Ovary (tissue), 9 donors: ENCODE data around the gene MAPK7. TPM values are rescaled to one million over a fixed set of nuclear protein-coding genes. Genes with fewer than 3 reads are reported as not detected.

Experiments
- DNase-seq, 5 donors: peaks; one replicate each; pipeline ENCODE4 v3.0.0-alpha.2; 2019 to 2020
- H3K27ac ChIP-seq, 2 donors: fragments of 200-600 bp; one replicate each; pipeline versions ENCODE4 v1.5.1 to v1.8.0; 2019 to 2022
- H3K27me3 ChIP-seq: fragments of 200-600 bp; one replicate; pipeline ENCODE4 v1.8.0; 2022
- H3K36me3 ChIP-seq: fragments of 200-600 bp; sonication (generic); one replicate; pipeline ENCODE4 v1.5.1; 2019
- H3K4me1 ChIP-seq: one replicate; pipeline ENCODE4 v1.8.1; 2013; ENCODE audit warnings: mild to moderate bottlenecking, moderate library complexity; ENCODE audit not compliant: insufficient read depth
- H3K4me3 ChIP-seq: fragments of 200-600 bp; sonication (generic); one replicate; pipeline ENCODE4 v1.5.1; 2017
- H3K9me3 ChIP-seq, 2 donors: fragments of 200-600 bp in 1 of 2; sonication (generic) in 1 of 2; one replicate each; pipeline versions ENCODE4 v1.5.1 to v1.8.1; 2013 to 2019; ENCODE audit warnings: mild to moderate bottlenecking in 1 of 2, moderate library complexity in 1 of 2
- EP300 ChIP-seq: sonication (generic); formaldehyde crosslinking; IDR thresholded peaks from one replicate; pipeline ENCODE4 v1.6.1; 2017; ENCODE audit warnings: antibody characterized with exemption
- POLR2A ChIP-seq: fragments of 450-650 bp; IDR thresholded peaks from one replicate; pipeline ENCODE4 v1.6.1; 2017; ENCODE audit warnings: antibody characterized with exemption, mild to moderate bottlenecking, moderate library complexity
- WGBS, 3 donors: extraction: QIAGEN DNeasy Blood & Tissue Kit in 1 of 3; methylation state at CpG; one replicate each; pipeline versions ENCODE4 v1.1.5 to v1.1.7; 2013 to 2017; 5-methylcytosine and 5-hydroxymethylcytosine counted together
- intact Hi-C, 4 donors: fragments of 100-400 bp; cut with DNase I; formaldehyde crosslinking; loops; one replicate each; pipeline versions ENCODE4 v1.11.0 to v1.15.1; 2022 to 2023
- polyA plus RNA-seq, 2 donors: library from polyadenylated mRNA; stranded (reverse); fragments of 200-250 nt in 1 of 2; fragments of 350-450 nt in 1 of 2; fragmentation: Illumina TruSeq in 1 of 2; extraction: RNeasy Lipid Tissue Mini Kit (QIAGEN cat#74804) in 1 of 2; gene quantifications; one replicate each; pipeline ENCODE4 v1.2.3, GENCODE V29; 2013 to 2014
- total RNA-seq, 7 donors: library from RNA; depleted of rRNA in 2 of 7; stranded (reverse); fragments of >200 nt in 2 of 7; fragmentation: NEBNext Ultra II Directional in 3 of 7; extraction: Animal tissue kit (Norgen Biotek cat#: 25700) in 3 of 7; gene quantifications; one replicate each; pipeline versions ENCODE4 v1.1.0 to v1.2.4, GENCODE V29; 2016 to 2023
- TF ChIP-seq, protein P1 (sequence below), 3 donors: fragments of 450-650 bp in 2 of 3; fragments of 200-600 bp in 1 of 3; IDR thresholded peaks; one replicate each; pipeline versions ENCODE4 v1.5.1 to v1.8.0; 2016 to 2022; ENCODE audit warnings: antibody characterized with exemption in 3 of 3, mild to moderate bottlenecking in 1 of 3
- donor health status: DM: no; HTN: no; CAD: no; lungs with moderate emphysema.
- donor health status: DM: no; HTN: no; CAD: no.
- donor health status: Bipolar disorder and iron deficiency.
- donor health status: DM: yes; HTN: yes; CAD: no.
- donor health status: DM: no; HTN: no; CAD: no.
- donor health status: DM: yes; HTN: yes; CAD: no.

The MAPK7 gene
- total and polyA plus RNA-seq, 9 donors = 14.3 to 74.6 (median 39.3) TPM

DNA sequence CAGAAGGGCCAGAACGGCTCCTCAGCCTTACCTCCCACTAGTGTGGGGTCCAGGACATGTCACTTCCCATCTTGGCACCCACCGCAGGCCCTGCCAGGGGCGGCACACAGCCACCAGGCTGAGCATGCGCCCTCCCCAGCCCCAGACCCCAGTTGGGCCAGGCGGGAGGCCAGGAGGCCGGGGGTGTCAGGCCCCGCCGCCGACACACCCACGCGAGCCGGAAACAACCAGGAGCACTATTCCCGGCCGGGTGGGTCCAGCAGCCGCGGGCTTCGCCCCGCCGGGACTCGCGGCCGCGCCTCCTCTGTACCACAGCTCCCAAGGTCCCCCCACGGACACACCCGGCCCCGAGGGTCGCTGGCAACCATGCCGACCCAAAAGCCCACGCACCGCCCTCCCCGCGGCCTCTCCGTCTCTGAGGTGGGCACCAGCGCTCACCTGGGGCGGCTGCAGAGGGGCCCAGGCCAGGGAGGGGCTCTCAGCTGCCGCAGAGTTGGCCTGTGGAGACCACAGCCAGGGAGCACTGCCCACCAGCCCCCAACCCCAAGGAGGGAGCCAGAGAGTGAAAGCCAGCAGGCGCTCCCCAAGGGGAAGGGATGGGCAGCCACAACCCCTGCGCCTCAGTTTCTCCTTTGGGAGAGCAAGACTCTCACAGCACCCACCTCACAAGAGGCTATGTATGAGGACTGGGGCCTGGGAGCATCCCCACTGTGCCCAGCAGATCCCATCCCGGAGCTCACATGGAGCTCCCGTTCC, 33.8 kb upstream of the MAPK7 start:
- Histone ChIP-seq H3K4me1 (peaks cover 14% of the 10 kb centered on the region), H3K4me3 (no peak overlapping the region), H3K9me3 (no peaks in the 10 kb centered on the region), H3K36me3 (no peaks in the 10 kb centered on the region), H3K27me3 (no peaks in the 10 kb centered on the region), H3K27ac (peak overlapping the region in 1 of 2 donors; percentile 6)
- peak in 2 of 5 donors; percentile 22 to 46 for DNase-seq
- 73 to 85% (median 76%) methylated on average over 37 to 40 of the region's 40 CpGs for WGBS, 3 donors
- intact Hi-C loops = no loop called here
- TF ChIP-seq EP300 (no peak), POLR2A (no peak)
- TF ChIP-seq, protein P1, sequence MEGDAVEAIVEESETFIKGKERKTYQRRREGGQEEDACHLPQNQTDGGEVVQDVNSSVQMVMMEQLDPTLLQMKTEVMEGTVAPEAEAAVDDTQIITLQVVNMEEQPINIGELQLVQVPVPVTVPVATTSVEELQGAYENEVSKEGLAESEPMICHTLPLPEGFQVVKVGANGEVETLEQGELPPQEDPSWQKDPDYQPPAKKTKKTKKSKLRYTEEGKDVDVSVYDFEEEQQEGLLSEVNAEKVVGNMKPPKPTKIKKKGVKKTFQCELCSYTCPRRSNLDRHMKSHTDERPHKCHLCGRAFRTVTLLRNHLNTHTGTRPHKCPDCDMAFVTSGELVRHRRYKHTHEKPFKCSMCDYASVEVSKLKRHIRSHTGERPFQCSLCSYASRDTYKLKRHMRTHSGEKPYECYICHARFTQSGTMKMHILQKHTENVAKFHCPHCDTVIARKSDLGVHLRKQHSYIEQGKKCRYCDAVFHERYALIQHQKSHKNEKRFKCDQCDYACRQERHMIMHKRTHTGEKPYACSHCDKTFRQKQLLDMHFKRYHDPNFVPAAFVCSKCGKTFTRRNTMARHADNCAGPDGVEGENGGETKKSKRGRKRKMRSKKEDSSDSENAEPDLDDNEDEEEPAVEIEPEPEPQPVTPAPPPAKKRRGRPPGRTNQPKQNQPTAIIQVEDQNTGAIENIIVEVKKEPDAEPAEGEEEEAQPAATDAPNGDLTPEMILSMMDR (IDR thresholded peaks at IDR 0.05) = no peak

DNA sequence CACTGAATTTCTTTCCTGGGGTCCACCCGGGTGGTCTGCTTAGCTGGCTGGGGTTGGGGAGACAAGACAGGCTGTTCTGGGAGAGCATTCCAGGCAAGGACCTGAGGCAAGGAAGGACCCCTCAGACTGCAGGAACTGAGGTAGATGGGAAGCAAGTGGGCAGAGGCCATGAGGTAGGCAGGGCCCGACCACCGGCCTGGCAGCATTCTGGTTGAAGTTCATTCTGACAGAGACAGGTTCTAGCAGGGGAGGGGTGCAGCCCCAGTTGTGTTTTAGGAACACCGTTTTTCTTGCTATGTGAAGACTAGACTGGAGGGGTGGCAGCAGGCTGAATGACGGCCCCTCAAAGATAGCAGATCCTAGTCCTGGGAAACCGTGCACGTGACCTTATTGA, 33.2 kb upstream of the MAPK7 start:
- Histone ChIP-seq H3K9me3 (no peaks in the 10 kb centered on the region), H3K36me3 (no peaks in the 10 kb centered on the region), H3K4me3 (no peak overlapping the region), H3K27ac (no peak overlapping the region), H3K27me3 (no peaks in the 10 kb centered on the region), H3K4me1 (peaks cover 14% of the 10 kb centered on the region)
- TF ChIP-seq, protein P1 (IDR thresholded peaks at IDR 0.05) = no peak
- TF ChIP-seq POLR2A (no peak), EP300 (no peak)
- WGBS, 3 donors = 89 to 92% (median 91%) methylated on average over 7 of the region's 7 CpGs
- peak in 2 of 5 donors; percentile 10 to 26 for DNase-seq
- intact Hi-C loops = no loop called here

DNA sequence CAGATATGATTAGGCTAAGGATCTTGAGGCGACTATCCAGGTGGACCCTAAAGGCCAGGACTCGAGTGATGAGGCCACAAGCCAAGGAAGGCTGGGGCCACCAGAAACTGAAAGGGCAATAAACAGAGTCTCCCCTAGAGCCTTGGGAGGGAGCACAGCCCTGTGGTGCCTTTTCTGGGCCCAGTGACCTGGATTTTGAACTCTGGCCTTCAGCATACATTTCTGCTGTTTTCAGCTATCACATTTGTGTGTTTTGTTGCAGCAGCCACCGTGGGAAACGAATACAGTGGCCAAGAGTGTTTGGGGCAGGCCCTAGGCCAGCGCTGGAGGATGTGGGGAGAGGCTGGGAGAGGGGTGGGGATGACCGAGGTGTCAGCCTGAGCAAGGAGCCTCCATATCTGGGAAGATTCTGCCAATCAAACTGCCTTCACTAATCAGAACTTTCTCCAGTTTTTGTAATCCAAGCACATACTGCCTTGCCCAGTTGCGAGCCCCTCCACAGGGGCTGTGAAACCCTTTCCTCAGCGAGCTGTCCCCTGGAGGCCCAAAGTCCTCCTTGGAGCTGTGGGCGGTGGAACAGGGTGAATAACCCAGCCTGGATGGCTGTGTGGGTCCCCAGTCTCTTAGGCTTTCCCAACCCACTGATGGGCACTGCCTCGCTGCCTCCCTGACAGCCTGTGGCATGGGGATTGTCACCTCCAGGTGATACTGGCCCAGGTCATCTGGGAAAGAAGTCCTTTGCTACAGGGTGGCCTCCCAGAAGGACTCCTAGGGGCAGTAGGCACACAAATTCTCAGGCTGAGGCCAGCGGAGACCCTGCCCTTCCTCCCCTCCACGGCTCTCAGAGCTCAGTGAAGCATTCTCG, 32.6 kb upstream of the MAPK7 start:
- Histone ChIP-seq H3K27me3 (no peaks in the 10 kb centered on the region), H3K4me1 (peaks cover 14% of the 10 kb centered on the region), H3K4me3 (no peak overlapping the region), H3K36me3 (no peaks in the 10 kb centered on the region), H3K9me3 (no peaks in the 10 kb centered on the region), H3K27ac (peak overlapping the region; percentile 40 to 82)
- TF ChIP-seq, protein P1 (IDR thresholded peaks at IDR 0.05) = no peak
- TF ChIP-seq POLR2A = no peak
- TF ChIP-seq EP300 = no peak
- intact Hi-C loops = no loop called here
- peak in 2 of 5 donors; percentile 11 to 34 for DNase-seq
- 82 to 86% (median 85%) methylated on average over 10 to 13 of the region's 13 CpGs for WGBS, 3 donors

DNA sequence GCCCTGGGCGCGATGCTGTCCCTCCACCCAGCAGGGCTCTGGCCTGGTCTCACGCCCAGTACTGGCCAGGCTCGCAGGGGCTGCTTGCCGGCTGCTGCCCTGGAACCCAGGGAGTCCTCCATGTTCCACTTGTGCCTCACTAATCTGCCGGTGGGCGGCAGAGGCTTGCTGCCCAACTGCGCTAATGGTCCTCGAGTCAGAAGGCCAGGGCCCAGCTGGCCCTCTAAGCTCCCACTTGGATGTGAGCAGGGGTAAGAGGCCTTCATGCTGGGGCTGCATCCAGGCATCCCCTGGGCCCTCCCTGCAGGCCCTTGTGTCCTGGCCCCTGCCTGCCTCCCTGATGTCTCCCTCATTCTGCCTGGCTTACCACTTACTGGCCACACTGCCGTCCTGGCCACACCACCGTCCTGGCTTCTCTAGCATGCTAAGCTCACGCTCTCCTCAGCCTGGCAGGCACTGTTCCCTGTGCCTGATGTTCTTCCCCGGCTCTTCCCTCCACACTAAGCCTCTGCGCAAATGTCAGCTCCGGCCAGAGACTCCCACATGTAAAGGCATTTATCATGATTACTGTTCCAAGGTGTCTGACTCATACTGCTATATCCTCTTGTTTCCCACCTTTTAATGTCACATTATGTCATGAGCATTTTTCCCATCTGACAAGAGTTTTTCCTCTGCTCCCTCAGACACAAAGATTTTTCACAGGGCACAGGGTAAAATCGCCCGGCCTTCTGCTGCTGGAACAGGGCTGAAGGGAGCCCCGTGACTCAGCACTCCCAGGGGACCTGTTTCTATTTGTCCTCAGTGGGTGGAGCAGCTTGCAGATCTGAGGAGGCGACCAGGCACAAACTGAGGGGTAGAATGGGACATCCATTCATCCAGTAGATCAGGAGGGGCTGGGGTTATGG, 31.7 kb upstream of the MAPK7 start:
- Histone ChIP-seq H3K27ac (peak overlapping the region; percentile 40 to 82), H3K4me3 (no peak overlapping the region), H3K36me3 (no peaks in the 10 kb centered on the region), H3K9me3 (no peaks in the 10 kb centered on the region), H3K27me3 (no peaks in the 10 kb centered on the region), H3K4me1 (peaks cover 13% of the 10 kb centered on the region)
- TF ChIP-seq, protein P1 (IDR thresholded peaks at IDR 0.05) = no peak
- TF ChIP-seq POLR2A (no peak), EP300 (no peak)
- DNase-seq = peak in 4 of 5 donors; percentile 52 to 78 (median 67)
- 16 to 44% (median 35%) methylated on average over 13 to 19 of the region's 19 CpGs for WGBS, 3 donors
- intact Hi-C loops = no loop called here
